Stimulated activated CD8-positive, alpha-beta memory T cell treated with anti-CD3 and anti-CD28 coated beads, Interleukin-12 subunit alpha, Interleukin-12 subunit beta, amount 100 ng/mL, for 1 hour (primary cell): ENCODE results near the gene DRC3.

Experiments
- DNase-seq: peaks from one replicate; pipeline ENCODE4 v3.0.0-alpha.2; 2020; ENCODE audit warnings: low read depth

Gene DRC3

GRCh38 chr17:17966399-17966798 is 6.3 kb upstream of the DRC3 start:
- no peak for DNase-seq

- DNase-seq, result no peak
Measured at GRCh38 chr17:17970699-17971430, 1.8 kb upstream of the DRC3 start.

- DNase-seq, result no peak
Measured at GRCh38 chr17:17971431-17972125, 1.1 kb upstream of the DRC3 start.

- DNase-seq, result no peak
Measured at GRCh38 chr17:17972952-17973254, 241 bp downstream of the DRC3 start.

- no peak for DNase-seq
Measured at GRCh38 chr17:17975436-17975835, 2.8 kb downstream of the DRC3 start.

GRCh38 chr17:17976931-17977570 is 4.4 kb downstream of the DRC3 start:
- DNase-seq, result no peak

GRCh38 chr17:17978481-17979424 is 6.1 kb downstream of the DRC3 start:
- no peak for DNase-seq

GRCh38 chr17:17979778-17980177 is 7.1 kb downstream of the DRC3 start:
- DNase-seq, result no peak

- no peak for DNase-seq
Measured at GRCh38 chr17:17981330-17981729, 8.7 kb downstream of the DRC3 start.

- no peak for DNase-seq
Measured at GRCh38 chr17:17982801-17983200, 10.1 kb downstream of the DRC3 start.

GRCh38 chr17:17983376-17983775 is 10.7 kb downstream of the DRC3 start:
- no peak for DNase-seq

- DNase-seq, result no peak
Measured at GRCh38 chr17:17983776-17984175, 11.1 kb downstream of the DRC3 start.

- no peak for DNase-seq
Measured at GRCh38 chr17:17985153-17985552, 12.5 kb downstream of the DRC3 start.

GRCh38 chr17:17985555-17985954 is 12.9 kb downstream of the DRC3 start:
- no peak for DNase-seq

- no peak for DNase-seq
Measured at GRCh38 chr17:17987187-17987896, 14.7 kb downstream of the DRC3 start.

- no peak for DNase-seq
Measured at GRCh38 chr17:17987901-17988300, 15.2 kb downstream of the DRC3 start.

GRCh38 chr17:17988427-17988945 is 15.8 kb downstream of the DRC3 start:
- DNase-seq, result no peak

GRCh38 chr17:17989081-17989480 is 16.4 kb downstream of the DRC3 start:
- DNase-seq, result no peak

- DNase-seq, result no peak
Measured at GRCh38 chr17:17989618-17990017, 17.0 kb downstream of the DRC3 start.

- DNase-seq, result no peak
Measured at GRCh38 chr17:17990282-17990681, 17.6 kb downstream of the DRC3 start.

GRCh38 chr17:17993366-17993765 is 20.7 kb downstream of the DRC3 start:
- DNase-seq, result no peak
